Measurements from ENCODE around the gene LRRC8B.

Gene LRRC8B

GRCh38 chr1:89635825-89636815 is 111.5 kb downstream of the LRRC8B start:
- no peak for DNase-seq

GRCh38 chr1:89637496-89637895 is 112.9 kb downstream of the LRRC8B start:
- DNase-seq, result no peak

GRCh38 chr1:89640440-89640839 is 115.8 kb downstream of the LRRC8B start:
- DNase-seq, result no peak

GRCh38 chr1:89641781-89642180 is 117.2 kb downstream of the LRRC8B start:
- no peak for DNase-seq

- no peak for DNase-seq
Measured at GRCh38 chr1:89643577-89643976, 118.9 kb downstream of the LRRC8B start.

GRCh38 chr1:89644119-89644814 is 119.6 kb downstream of the LRRC8B start:
- DNase-seq, result no peak

GRCh38 chr1:89646259-89646658 is 121.6 kb downstream of the LRRC8B start:
- no peak for DNase-seq
